Uterus (tissue), 2 donors: ENCODE measurements around the gene ABCC3.

Source experiments
- POLR2A ChIP-seq, 2 donors: fragments of 450-650 bp; IDR thresholded peaks; one replicate each; pipeline ENCODE4 v1.6.1; 2016; ENCODE audit warnings: antibody characterized with exemption in 2 of 2, mild to moderate bottlenecking in 1 of 2, moderate library complexity in 1 of 2
- TF ChIP-seq, protein P1 (sequence below), 4 experiments: fragments of 200-600 bp in 2 of 4; fragments of 450-650 bp in 2 of 4; sonication (generic) in 2 of 4; IDR thresholded peaks; one replicate each; pipeline ENCODE4 v1.5.1; 2016 to 2019; ENCODE audit warnings: antibody characterized with exemption in 4 of 4, mild to moderate bottlenecking in 2 of 4, moderate library complexity in 1 of 4

DNA sequence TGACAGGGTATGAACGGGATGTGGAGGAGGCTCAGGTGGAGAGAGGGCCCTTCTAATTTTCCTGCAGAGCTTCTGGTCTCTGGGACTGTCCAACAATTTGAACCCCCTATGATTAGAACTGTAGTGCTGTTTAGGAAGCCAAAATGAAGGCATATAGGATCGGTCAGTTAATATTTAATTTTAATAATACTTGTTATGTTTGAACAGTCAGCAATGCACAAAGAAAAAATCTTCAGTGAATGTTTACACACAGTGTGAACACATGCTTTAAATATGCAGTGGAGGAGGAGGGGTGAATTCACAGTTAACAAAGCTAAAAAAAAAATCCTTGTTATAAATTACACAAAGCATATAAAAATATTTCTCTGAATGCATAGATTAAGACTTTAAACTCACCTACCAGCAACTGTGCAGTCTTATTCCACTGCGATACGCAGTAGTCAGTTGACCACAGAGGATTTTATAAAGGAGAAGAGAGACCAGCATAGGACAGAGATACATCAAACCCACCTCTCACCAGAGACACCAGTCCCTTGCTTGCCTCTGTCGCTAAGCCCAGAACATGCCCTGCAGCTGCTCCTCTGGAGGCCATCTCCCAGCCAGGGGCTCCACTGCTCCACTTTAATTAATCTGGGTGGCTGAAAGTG is 58.5 kb downstream of the ABCC3 start:
- TF ChIP-seq POLR2A (IDR thresholded peaks at IDR 0.05), result no peak
- TF ChIP-seq, protein P1, sequence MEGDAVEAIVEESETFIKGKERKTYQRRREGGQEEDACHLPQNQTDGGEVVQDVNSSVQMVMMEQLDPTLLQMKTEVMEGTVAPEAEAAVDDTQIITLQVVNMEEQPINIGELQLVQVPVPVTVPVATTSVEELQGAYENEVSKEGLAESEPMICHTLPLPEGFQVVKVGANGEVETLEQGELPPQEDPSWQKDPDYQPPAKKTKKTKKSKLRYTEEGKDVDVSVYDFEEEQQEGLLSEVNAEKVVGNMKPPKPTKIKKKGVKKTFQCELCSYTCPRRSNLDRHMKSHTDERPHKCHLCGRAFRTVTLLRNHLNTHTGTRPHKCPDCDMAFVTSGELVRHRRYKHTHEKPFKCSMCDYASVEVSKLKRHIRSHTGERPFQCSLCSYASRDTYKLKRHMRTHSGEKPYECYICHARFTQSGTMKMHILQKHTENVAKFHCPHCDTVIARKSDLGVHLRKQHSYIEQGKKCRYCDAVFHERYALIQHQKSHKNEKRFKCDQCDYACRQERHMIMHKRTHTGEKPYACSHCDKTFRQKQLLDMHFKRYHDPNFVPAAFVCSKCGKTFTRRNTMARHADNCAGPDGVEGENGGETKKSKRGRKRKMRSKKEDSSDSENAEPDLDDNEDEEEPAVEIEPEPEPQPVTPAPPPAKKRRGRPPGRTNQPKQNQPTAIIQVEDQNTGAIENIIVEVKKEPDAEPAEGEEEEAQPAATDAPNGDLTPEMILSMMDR (IDR thresholded peaks at IDR 0.05), result no peak
